GM13977 (cell line): ENCODE data around the gene C9orf43.

Experiments
- DNase-seq: peaks from one replicate; pipeline ENCODE4 v3.0.0; 2012; ENCODE audit warnings: low spot score
- in situ Hi-C: fragments of 300-500 bp; cut with MboI; formaldehyde crosslinking; loops from one replicate; pipeline ENCODE4 v1.12.0; 2022; ENCODE audit warnings: low sequenced_read_pairs, low pct_unique_long_range_greater_than_20kb, mixed read lengths, inconsistent platforms; ENCODE audit not compliant: unreplicated experiment
- TF ChIP-seq, protein P1 (sequence below): IDR thresholded peaks from 2 replicates; pipeline ENCODE4 v1.5.1; 2012; ENCODE audit warnings: mild to moderate bottlenecking, control low read depth; ENCODE audit not compliant: insufficient read depth; ENCODE audit errors: extremely low read depth, missing control alignments

C9orf43 gene

GRCh38 chr9:113464286-113464660, 53.7 kb downstream of the C9orf43 start:
- in situ Hi-C loops = loop anchor here (25.0 kb wide), 1 partner anchor 198 kb away; no protein-coding TSS in a partner anchor
- TF ChIP-seq, protein P1, sequence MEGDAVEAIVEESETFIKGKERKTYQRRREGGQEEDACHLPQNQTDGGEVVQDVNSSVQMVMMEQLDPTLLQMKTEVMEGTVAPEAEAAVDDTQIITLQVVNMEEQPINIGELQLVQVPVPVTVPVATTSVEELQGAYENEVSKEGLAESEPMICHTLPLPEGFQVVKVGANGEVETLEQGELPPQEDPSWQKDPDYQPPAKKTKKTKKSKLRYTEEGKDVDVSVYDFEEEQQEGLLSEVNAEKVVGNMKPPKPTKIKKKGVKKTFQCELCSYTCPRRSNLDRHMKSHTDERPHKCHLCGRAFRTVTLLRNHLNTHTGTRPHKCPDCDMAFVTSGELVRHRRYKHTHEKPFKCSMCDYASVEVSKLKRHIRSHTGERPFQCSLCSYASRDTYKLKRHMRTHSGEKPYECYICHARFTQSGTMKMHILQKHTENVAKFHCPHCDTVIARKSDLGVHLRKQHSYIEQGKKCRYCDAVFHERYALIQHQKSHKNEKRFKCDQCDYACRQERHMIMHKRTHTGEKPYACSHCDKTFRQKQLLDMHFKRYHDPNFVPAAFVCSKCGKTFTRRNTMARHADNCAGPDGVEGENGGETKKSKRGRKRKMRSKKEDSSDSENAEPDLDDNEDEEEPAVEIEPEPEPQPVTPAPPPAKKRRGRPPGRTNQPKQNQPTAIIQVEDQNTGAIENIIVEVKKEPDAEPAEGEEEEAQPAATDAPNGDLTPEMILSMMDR = no peak
- no peak for DNase-seq

DNA sequence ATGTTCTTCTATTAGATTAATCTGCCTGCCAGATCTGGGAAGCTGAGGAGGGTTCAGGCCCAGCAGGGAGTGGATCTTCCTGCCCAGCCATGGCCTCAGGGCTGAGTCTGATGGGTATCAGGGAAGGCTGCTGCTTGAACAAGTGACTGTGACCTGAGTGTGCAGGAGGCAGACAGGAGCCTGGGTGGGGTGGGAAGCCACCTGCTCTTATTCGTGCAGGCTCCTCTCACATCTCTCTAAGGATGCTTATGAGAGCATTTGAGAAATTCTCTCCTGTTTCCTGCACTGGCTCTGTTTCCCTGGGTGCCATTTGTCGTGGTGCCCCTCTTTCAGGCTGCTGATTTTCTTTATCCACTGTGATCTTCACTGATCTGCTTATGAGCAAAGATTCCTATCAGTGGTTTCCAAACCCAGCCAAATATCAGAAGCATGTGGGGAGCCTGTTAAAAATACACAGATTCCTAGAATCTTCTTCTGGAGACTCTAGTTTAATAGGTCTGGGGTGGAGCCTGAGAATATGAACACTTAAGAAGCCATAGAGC, 55.1 kb downstream of the C9orf43 start:
- TF ChIP-seq, protein P1 = no peak
- in situ Hi-C loops = loop anchor here (25.0 kb wide), 1 partner anchor 197 kb away; no protein-coding TSS in a partner anchor
- DNase-seq = no peak

DNA sequence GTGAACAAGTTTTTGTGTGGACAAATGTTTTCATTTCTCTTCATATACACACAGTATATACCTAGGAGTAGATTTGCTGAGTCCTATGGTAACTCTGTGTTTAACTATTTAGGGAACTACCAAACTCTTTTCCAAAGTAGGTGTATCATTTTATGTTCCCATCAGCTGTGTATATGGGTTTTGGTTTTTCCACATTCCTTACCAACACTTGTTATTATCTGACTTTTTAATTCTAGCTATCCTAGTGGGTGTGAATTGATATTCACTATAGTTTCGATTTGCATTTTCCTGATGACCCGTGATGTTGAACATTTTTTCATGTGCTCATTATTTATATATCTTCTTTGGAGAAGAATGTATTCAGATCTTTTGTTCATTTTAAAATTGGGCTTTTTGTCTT, 56.6 kb downstream of the C9orf43 start:
- TF ChIP-seq, protein P1 = no peak
- in situ Hi-C loops = loop anchor here (25.0 kb wide), 1 partner anchor 195 kb away; no protein-coding TSS in a partner anchor
- no peak for DNase-seq

- in situ Hi-C loops = loop anchor here (25.0 kb wide), 1 partner anchor 193 kb away; no protein-coding TSS in a partner anchor
- TF ChIP-seq, protein P1 = no peak
- DNase-seq = no peak
Measured at GRCh38 chr9:113468716-113469448, 58.3 kb downstream of the C9orf43 start.

DNA sequence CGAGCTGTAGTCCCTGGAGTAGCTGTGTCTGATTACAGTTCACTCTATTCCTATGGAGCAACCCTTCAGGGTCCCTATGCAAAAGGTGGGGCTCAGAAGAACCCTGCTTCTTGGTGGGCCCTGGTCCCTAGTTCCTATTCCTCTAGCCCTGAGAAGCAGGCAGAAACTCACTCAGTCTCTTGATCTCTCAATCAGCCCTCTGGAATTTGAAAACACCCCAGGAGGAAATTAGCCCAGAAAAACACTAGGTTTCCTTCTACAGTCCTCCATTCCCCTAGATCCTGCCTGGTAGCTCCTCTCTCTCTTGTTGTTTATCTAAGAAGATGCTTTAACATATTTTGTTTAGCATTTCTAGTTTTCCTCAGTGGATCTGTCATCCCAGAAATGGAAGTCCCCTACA, 60.6 kb downstream of the C9orf43 start:
- DNase-seq = no peak

DNA sequence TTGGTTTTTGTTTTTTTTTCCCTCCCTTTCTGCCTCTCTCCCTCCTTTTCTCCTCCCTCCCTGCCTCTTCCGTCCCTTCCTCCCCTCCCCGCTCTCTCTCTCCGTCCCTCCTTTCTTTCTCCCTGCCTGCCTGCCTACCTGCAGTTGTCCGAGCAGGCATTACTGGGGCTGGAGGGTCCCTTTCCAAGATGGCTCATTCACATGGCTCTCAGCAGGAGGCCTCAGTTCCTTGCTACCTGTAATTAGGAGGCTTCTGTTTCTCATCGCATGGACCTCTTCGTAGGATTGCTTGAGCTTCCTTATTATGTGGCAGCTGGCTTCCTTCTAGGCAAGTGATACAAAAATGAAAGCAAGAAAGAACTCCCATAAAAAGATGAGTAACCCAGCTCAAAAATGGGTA, 61.0 kb downstream of the C9orf43 start:
- in situ Hi-C loops = loop anchor here (25.0 kb wide), 1 partner anchor 191 kb away; no protein-coding TSS in a partner anchor
- DNase-seq = no peak
- TF ChIP-seq, protein P1 = no peak

More for the DNA sequence above, 60.6 kb downstream of the C9orf43 start:
- in situ Hi-C loops = loop anchor here (25.0 kb wide), 1 partner anchor 191 kb away; no protein-coding TSS in a partner anchor
- TF ChIP-seq, protein P1 = no peak
